Natural killer cell treated with Interleukin-12 subunit alpha and Interleukin-12 subunit beta and Interleukin-15 and Interleukin-18, amount 100 ng/mL, for 72 hours (primary cell): Measurements from ENCODE around the gene TEFM. TPM values are rescaled to one million over a fixed set of nuclear protein-coding genes. Genes with fewer than 3 reads are reported as not detected.
A peak's percentile ranks its signal among the peaks of the same experiment; 100 is the strongest.
"Not testable (repeated sequence)": the region's sequence is repeated elsewhere in the genome, so short reads cannot be mapped to it uniquely, and the experiment has no call there.

Source experiments
- ATAC-seq, 2 donors: fragments of 150-1000 bp; cut with Tn5 transposase in 1 of 2; sonication (Bioruptor Pico), chemical (Tn5 transposase) in 1 of 2; 2 replicates each; pipeline ENCODE4 v1.10.0; 2021
- DNase-seq: peaks from one replicate; pipeline ENCODE4 v3.0.0; 2022; ENCODE audit warnings: low spot score
- H3K27ac Mint-ChIP-seq, 2 donors: 1 replicate in 1 of 2; 2 replicates in 1 of 2; pipeline ENCODE4 v1.8.0; 2022; ENCODE audit warnings: mixed read lengths in 2 of 2, mild to moderate bottlenecking in 1 of 2, moderate library complexity in 1 of 2
- H3K27me3 Mint-ChIP-seq, 2 donors: 1 replicate in 1 of 2; 2 replicates in 1 of 2; pipeline ENCODE4 v1.8.0; 2022; ENCODE audit warnings: mixed read lengths in 2 of 2
- H3K36me3 Mint-ChIP-seq: one replicate; pipeline ENCODE4 v1.8.0; 2022; ENCODE audit warnings: mixed read lengths
- H3K4me1 Mint-ChIP-seq, 2 donors: 1 replicate in 1 of 2; 2 replicates in 1 of 2; pipeline ENCODE4 v1.8.0; 2022; ENCODE audit warnings: low read depth in 2 of 2, mixed read lengths in 2 of 2, mild to moderate bottlenecking in 1 of 2
- H3K4me3 Mint-ChIP-seq: one replicate; pipeline ENCODE4 v1.8.0; 2022; ENCODE audit warnings: mixed read lengths
- H3K9me3 Mint-ChIP-seq: 2 replicates; pipeline ENCODE4 v1.8.0; 2022; ENCODE audit warnings: mixed read lengths
- total RNA-seq, 2 donors: library from RNA; stranded (reverse); gene quantifications; one replicate each; pipeline ENCODE4 v1.2.3, GENCODE V29; 2022

TEFM gene, protein sequence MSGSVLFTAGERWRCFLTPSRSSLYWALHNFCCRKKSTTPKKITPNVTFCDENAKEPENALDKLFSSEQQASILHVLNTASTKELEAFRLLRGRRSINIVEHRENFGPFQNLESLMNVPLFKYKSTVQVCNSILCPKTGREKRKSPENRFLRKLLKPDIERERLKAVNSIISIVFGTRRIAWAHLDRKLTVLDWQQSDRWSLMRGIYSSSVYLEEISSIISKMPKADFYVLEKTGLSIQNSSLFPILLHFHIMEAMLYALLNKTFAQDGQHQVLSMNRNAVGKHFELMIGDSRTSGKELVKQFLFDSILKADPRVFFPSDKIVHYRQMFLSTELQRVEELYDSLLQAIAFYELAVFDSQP
- total RNA-seq: 10 to 100 TPM; 15.3 to 16.1 TPM

- peaks cover 6% of the 10 kb centered on the region for H3K36me3 Mint-ChIP-seq
- peaks cover 27 to 32% of the 10 kb centered on the region in 2 donors for H3K4me1 Mint-ChIP-seq
- DNase-seq (peak; percentile 91), ATAC-seq (peak; percentile 99 to 100)
- no peaks in the 10 kb centered on the region for H3K9me3 Mint-ChIP-seq
- no peaks in the 10 kb centered on the region for H3K27me3 Mint-ChIP-seq
- peak within 1 kb of the TSS; percentile 86 to 89 for H3K27ac Mint-ChIP-seq
- peak within 1 kb of the TSS; percentile 96 for H3K4me3 Mint-ChIP-seq
Measured at GRCh38 chr17:30906101-30906911, at the start of gene TEFM. Gene TEFM (minus strand): TSS chr17:30906238. CDS start chr17:30906198, 40 bp downstream.

DNA sequence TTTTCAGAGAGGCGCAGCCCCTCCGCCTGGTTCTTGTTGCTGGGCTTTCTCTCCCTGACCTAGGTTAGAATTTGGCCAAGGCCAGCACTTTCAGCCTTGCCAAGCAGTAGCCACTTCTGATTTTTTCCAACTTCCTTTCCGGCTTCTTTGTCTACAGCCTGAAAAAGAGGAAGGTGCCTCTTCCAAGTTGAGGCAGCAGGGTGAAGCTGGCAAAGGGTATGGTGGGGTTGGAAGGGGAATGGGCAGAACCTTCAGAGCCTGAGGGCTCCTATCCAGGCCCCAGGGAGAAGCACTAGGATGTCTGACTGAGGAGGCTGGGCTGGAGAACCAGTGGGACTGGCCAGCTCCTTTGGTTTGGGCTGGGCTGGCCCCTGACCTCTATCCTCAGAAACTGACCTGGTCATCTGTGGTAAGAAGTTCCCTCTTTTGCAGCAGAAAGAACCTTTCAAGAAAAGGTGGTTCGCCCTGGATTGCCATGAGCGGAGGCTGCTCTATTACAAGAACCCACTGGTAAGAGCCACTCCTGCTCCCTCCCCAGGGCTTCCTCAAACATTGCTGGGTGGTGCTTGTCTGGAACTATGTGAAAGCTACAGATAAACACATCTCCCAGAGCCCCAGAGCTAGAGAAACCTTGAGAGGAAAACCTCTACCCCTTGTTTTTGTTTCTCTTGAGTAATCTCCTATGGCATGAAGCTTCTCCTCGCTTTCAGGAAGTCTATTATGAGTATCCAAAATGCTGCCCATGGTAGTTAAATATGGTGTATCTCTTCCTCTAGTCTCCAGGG, 48.2 kb upstream of the TEFM start:
- ATAC-seq: no peak
- Mint-ChIP-seq H3K27me3 (peaks cover 0 to 12% of the 10 kb centered on the region in 2 donors), H3K9me3 (no peaks in the 10 kb centered on the region), H3K4me1 (no peaks in the 10 kb centered on the region), H3K27ac (no peak overlapping the region), H3K4me3 (no peak overlapping the region), H3K36me3 (no peaks in the 10 kb centered on the region)
- DNase-seq: no peak

DNA sequence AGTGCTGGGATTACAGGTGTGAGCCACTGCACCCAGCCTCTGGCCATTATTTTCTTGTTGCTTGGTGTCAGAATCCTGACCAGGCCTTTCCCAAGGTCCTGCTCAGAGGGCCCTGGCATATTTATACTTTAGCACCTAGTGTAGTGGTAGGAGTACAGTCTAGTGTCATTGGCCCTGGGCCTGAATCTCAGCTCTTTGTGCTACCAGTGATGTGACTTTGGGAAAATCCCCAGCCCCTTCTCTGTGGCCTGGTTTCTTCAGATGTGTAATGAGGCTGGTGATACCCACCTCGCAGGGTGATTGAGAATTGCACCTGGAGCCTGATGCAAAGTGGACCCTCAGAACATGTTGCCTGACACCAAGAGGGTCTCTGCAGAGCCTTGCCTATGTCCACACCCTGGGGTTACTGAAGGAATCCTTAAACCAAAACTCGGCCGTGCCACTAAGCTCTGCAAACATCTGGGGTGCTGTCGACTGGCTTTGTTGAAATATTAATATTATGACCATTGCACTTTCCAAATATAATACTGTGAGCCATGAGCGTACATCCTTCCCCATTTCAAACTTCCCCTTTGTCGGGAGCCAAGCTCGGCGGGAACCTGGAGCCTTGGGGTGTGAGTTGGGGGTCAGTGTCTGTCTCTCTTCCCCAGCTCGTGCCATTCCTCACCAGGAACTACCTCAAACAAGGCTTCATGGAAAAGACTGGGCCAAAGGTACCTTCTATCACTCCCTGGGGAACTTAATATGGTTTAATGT, 46.8 kb upstream of the TEFM start:
- no peaks in the 10 kb centered on the region for H3K36me3 Mint-ChIP-seq
- H3K27ac Mint-ChIP-seq: no peak overlapping the region
- H3K9me3 Mint-ChIP-seq: no peaks in the 10 kb centered on the region
- H3K4me3 Mint-ChIP-seq: no peak overlapping the region
- no peaks in the 10 kb centered on the region for H3K4me1 Mint-ChIP-seq
- peaks cover 0 to 4% of the 10 kb centered on the region in 2 donors for H3K27me3 Mint-ChIP-seq
- no peak for DNase-seq
- no peak for ATAC-seq

- Mint-ChIP-seq H3K4me3 (no peak overlapping the region), H3K9me3 (no peaks in the 10 kb centered on the region), H3K27ac (no peak overlapping the region), H3K27me3 (no peaks in the 10 kb centered on the region), H3K36me3 (no peaks in the 10 kb centered on the region), H3K4me1 (no peaks in the 10 kb centered on the region)
- no peak for ATAC-seq
- no peak for DNase-seq
Measured at GRCh38 chr17:30950669-30951399, 44.8 kb upstream of the TEFM start.

- no peak for ATAC-seq
- Mint-ChIP-seq H3K27ac (no peak overlapping the region), H3K36me3 (no peaks in the 10 kb centered on the region), H3K4me3 (no peak overlapping the region), H3K27me3 (no peaks in the 10 kb centered on the region), H3K4me1 (no peaks in the 10 kb centered on the region), H3K9me3 (no peaks in the 10 kb centered on the region)
- no peak for DNase-seq
Measured at GRCh38 chr17:30950189-30950588, 44.2 kb upstream of the TEFM start.

GRCh38 chr17:30947796-30948195, 41.8 kb upstream of the TEFM start:
- no peaks in the 10 kb centered on the region for H3K36me3 Mint-ChIP-seq
- ATAC-seq: no peak
- DNase-seq: no peak

GRCh38 chr17:30942308-30943079, 36.5 kb upstream of the TEFM start:
- no peaks in the 10 kb centered on the region for H3K4me1 Mint-ChIP-seq
- no peak overlapping the region for H3K27ac Mint-ChIP-seq
- ATAC-seq (no peak), DNase-seq (no peak)
- H3K4me3 Mint-ChIP-seq: no peak overlapping the region
- no peaks in the 10 kb centered on the region for H3K36me3 Mint-ChIP-seq
- H3K27me3 Mint-ChIP-seq: no peaks in the 10 kb centered on the region
- H3K9me3 Mint-ChIP-seq: no peaks in the 10 kb centered on the region

More at GRCh38 chr17:30947796-30948195, 41.8 kb upstream of the TEFM start:
- Mint-ChIP-seq H3K4me1 (no peaks in the 10 kb centered on the region), H3K4me3 (no peak overlapping the region), H3K9me3 (no peaks in the 10 kb centered on the region), H3K27ac (no peak overlapping the region), H3K27me3 (no peaks in the 10 kb centered on the region)

DNA sequence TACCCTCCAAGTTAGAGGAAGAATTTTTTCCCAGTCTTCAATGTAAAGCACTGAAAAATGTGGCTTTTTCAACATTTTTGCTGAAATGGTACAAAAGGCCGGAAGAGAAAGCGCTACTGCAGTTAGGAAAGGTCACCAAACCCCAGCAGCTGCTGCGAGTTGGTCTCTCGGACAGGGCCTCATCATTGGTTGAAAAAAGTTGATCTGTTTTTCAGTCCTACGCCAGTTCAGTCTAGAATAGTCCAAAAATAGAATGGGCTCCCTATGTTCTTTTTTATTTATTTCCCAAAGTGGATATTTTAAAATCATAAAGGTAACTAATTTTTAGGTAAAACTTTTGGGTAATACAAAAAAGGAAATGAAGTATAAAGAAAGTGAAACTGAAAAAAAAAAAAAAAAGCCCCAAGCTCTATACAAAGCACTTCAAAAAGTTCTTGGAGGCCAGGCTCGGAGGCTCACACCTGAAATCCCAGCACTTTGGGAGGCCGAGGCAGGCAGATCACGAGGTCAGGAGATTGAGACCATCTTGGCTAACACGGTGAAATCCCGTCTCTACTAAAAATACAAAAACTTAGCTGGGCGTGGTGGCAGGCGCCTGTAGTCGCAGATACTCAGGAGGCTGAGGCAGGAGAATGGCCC, 33.1 kb upstream of the TEFM start:
- H3K9me3 Mint-ChIP-seq: no peaks in the 10 kb centered on the region

DNA sequence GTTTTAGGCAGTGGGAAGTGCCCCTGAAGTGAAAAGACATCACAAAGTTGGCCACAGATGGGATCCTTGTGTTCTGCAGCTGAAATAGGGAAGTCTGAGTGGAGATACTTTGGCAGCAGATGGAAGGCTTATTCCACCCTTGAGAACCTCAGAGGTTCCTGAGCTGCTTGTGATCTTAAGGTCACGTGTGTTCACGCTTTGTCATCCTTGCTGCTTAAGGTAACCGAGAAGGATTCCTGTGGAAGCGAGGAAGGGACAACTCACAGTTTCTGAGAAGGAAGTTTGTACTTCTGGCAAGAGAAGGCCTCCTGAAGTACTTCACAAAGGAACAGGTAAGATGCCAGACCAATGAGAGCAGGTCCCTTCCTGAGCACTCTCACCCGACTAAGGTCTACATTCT, 27.9 kb upstream of the TEFM start:
- H3K27ac Mint-ChIP-seq: no peak overlapping the region
- DNase-seq (no peak), ATAC-seq (no peak)
- no peaks in the 10 kb centered on the region for H3K27me3 Mint-ChIP-seq
- H3K4me3 Mint-ChIP-seq: no peak overlapping the region
- no peaks in the 10 kb centered on the region for H3K36me3 Mint-ChIP-seq
- H3K9me3 Mint-ChIP-seq: no peaks in the 10 kb centered on the region
- no peaks in the 10 kb centered on the region for H3K4me1 Mint-ChIP-seq

More for the DNA sequence above, 33.1 kb upstream of the TEFM start:
- H3K4me1 Mint-ChIP-seq: no peaks in the 10 kb centered on the region
- peak overlapping the region; percentile 17 for H3K4me3 Mint-ChIP-seq
- no peaks in the 10 kb centered on the region for H3K27me3 Mint-ChIP-seq
- DNase-seq (no peak), ATAC-seq (peak in 1 of 2 donors; percentile 46)
- H3K27ac Mint-ChIP-seq: peak overlapping the region; percentile 45 to 64
- H3K36me3 Mint-ChIP-seq: no peaks in the 10 kb centered on the region

DNA sequence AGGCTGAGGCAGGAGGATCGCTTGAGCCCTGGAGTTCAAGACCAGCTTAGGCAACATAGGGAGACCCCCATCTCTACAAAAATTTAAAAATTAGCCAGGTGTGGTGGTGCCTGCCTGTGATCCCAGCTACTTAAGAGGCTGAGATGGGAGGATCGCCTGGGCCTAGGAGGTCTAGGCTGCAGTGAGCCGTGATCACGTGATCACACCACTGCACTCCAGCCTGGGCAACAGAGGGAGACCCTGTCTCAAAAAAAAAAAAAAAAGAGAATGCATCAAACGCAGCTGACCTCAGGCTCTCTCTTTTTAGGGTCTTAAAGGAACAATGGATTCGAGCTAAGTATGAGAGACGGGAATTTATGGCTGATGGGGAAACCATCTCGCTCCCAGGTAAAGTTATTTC, 25.5 kb upstream of the TEFM start:
- not testable (repeated sequence) for ATAC-seq, H3K27me3 Mint-ChIP-seq, H3K4me3 Mint-ChIP-seq, H3K4me1 Mint-ChIP-seq, DNase-seq, H3K27ac Mint-ChIP-seq, H3K36me3 Mint-ChIP-seq, H3K9me3 Mint-ChIP-seq

DNA sequence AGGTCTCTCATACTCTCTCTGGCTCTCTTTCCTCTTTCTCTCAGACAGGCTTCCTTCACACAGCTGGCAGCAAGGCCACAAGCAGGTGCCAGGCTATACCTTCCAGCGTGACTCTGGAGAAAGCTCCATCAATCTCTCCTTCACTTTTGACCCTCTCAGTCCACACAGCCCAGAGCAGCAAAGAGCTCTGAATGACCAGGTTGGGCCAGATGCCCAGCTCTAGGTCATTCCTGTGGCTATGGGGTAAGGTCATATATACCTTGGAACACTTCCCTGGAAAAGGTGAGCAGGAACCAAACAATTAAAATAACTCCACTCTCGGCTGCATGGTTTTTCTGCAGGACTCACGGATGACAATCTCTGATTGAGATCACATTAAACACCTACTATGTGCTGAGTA, 24.5 kb upstream of the TEFM start:
- Mint-ChIP-seq H3K4me1 (no peaks in the 10 kb centered on the region), H3K9me3 (no peaks in the 10 kb centered on the region), H3K27ac (no peak overlapping the region), H3K36me3 (no peaks in the 10 kb centered on the region), H3K27me3 (peaks cover under 1 to 18% of the 10 kb centered on the region in 2 donors), H3K4me3 (no peak overlapping the region)
- DNase-seq: no peak
- ATAC-seq: no peak

- H3K36me3 Mint-ChIP-seq, H3K4me3 Mint-ChIP-seq, H3K4me1 Mint-ChIP-seq, ATAC-seq, H3K27ac Mint-ChIP-seq, H3K9me3 Mint-ChIP-seq, DNase-seq: not testable (repeated sequence)
- peaks cover 3 to 20% of the 10 kb centered on the region in 2 donors for H3K27me3 Mint-ChIP-seq
Measured at GRCh38 chr17:30929861-30930260, 23.8 kb upstream of the TEFM start.
